Keratinocyte (primary cell): ENCODE measurements around the gene NAIF1.

Experiments
- CTCF ChIP-seq, 3 experiments: IDR thresholded peaks in 1 of 3; conservative IDR thresholded peaks in 1 of 3; optimal IDR thresholded peaks in 1 of 3; 2 replicates in 2 of 3; 3 replicates in 1 of 3; pipeline versions ENCODE3 to v1.5.1; 2011; ENCODE audit warnings: low read length in 3 of 3, mild to moderate bottlenecking in 3 of 3, moderate library complexity in 2 of 3, control low read depth in 1 of 3, inconsistent platforms in 1 of 3; ENCODE audit not compliant: insufficient read depth in 2 of 3; ENCODE audit errors: extremely low read depth in 1 of 3
- EZH2 ChIP-seq: IDR thresholded peaks from one replicate; pipeline ENCODE4 v1.6.1; 2012; ENCODE audit warnings: inconsistent platforms, mild to moderate bottlenecking, low read length, moderate library complexity

GRCh38 chr9:128105538-128106175, 38.5 kb upstream of the NAIF1 start:
- TF ChIP-seq CTCF (optimal IDR thresholded peaks at IDR 0.05 in 1 of 3, IDR thresholded peaks at IDR 0.05 in 1 of 3, conservative IDR thresholded peaks at IDR 0.05 in 1 of 3; ENCODE audit: extremely low read depth in 1 of 3, insufficient read depth in 2 of 3, low read length in 3 of 3) (no peak), EZH2 (no peak)
